Kidney (tissue), 14 donors: ENCODE data around the gene TMEM151A. TPM values are rescaled to one million over a fixed set of nuclear protein-coding genes. Genes with fewer than 3 reads are reported as not detected.

Experiments used
- DNase-seq, 5 donors: peaks; one replicate each; pipeline ENCODE4 v3.0.0-alpha.2; 2013 to 2020
- FAIRE-seq: peaks from 2 replicates; lab custom pipeline; 2012; peaks lifted over from hg19 to GRCh38; lab: Jason Lieb, UNC
- H3K27ac ChIP-seq, 2 donors: one replicate each; pipeline ENCODE4 v1.7.0; 2013; ENCODE audit warnings: low read depth in 2 of 2, low read length in 2 of 2, inconsistent platforms in 1 of 2
- H3K27me3 ChIP-seq: one replicate; pipeline ENCODE4 v1.7.1; 2013; ENCODE audit warnings: low read length, inconsistent platforms; ENCODE audit not compliant: control insufficient read depth, insufficient read depth
- H3K36me3 ChIP-seq, 3 donors: one replicate each; pipeline versions ENCODE4 v1.7.0 to v1.7.1; 2013; ENCODE audit warnings: low read length in 3 of 3, control low read depth in 1 of 3, inconsistent platforms in 1 of 3; ENCODE audit not compliant: insufficient read depth in 3 of 3, control insufficient read depth in 2 of 3
- H3K4me1 ChIP-seq, 3 donors: one replicate each; pipeline versions ENCODE4 v1.7.0 to v1.7.1; 2013; ENCODE audit warnings: low read length in 3 of 3, inconsistent platforms in 1 of 3, low read depth in 1 of 3; ENCODE audit not compliant: control insufficient read depth in 2 of 3, insufficient read depth in 2 of 3
- H3K4me3 ChIP-seq, 3 donors: one replicate each; pipeline versions ENCODE4 v1.7.0 to v1.8.1; 2013; ENCODE audit warnings: low read length in 3 of 3, control low read depth in 1 of 3, inconsistent platforms in 1 of 3
- H3K9ac ChIP-seq, 3 donors: one replicate each; pipeline versions ENCODE4 v1.7.0 to v1.7.1; 2013; ENCODE audit warnings: low read length in 3 of 3, control low read depth in 1 of 3, inconsistent platforms in 1 of 3
- H3K9me3 ChIP-seq, 3 donors: one replicate each; pipeline versions ENCODE4 v1.7.0 to v1.7.1; 2013; ENCODE audit warnings: low read length in 3 of 3, control low read depth in 1 of 3, inconsistent platforms in 1 of 3; ENCODE audit not compliant: control insufficient read depth in 2 of 3, insufficient read depth in 1 of 3
- CTCF ChIP-seq: IDR thresholded peaks from 3 replicates; pipeline ENCODE4 v1.5.1; 2012; ENCODE audit warnings: mild to moderate bottlenecking, moderate library complexity, borderline replicate concordance; ENCODE audit not compliant: insufficient read depth; ENCODE audit errors: extremely low read depth
- intact Hi-C: fragments of 100-400 bp; cut with DNase I; formaldehyde crosslinking; loops from one replicate; pipeline ENCODE4 v1.11.1; 2022
- polyA plus RNA-seq: library from polyadenylated mRNA; stranded (reverse); fragments of 350-450 nt; fragmentation: Illumina TruSeq; extraction: RNeasy Lipid Tissue Mini Kit (QIAGEN cat#74804); gene quantifications from one replicate; pipeline ENCODE4 v1.2.3, GENCODE V29; 2014; ENCODE audit warnings: low read depth, low replicate concordance; ENCODE audit not compliant: insufficient read depth
- total RNA-seq: library from RNA; stranded (reverse); fragmentation: NEBNext Ultra II Directional; extraction: Animal tissue kit (Norgen Biotek cat#: 25700); gene quantifications from one replicate; pipeline ENCODE4 v1.2.1, GENCODE V29; 2021
- donor health status: control.
- donor health status: control.
- donor health status: control.
- donor health status: control.
- donor health status: control.
- donor health status: DM: yes; HTN: yes; CAD: no.
- donor health status: Normal renal cell carcinoma (clear cell type).

The TMEM151A gene
- total and polyA plus RNA-seq, 2 donors from 2014 or later: 0.19 TPM; not detected in 1

DNA sequence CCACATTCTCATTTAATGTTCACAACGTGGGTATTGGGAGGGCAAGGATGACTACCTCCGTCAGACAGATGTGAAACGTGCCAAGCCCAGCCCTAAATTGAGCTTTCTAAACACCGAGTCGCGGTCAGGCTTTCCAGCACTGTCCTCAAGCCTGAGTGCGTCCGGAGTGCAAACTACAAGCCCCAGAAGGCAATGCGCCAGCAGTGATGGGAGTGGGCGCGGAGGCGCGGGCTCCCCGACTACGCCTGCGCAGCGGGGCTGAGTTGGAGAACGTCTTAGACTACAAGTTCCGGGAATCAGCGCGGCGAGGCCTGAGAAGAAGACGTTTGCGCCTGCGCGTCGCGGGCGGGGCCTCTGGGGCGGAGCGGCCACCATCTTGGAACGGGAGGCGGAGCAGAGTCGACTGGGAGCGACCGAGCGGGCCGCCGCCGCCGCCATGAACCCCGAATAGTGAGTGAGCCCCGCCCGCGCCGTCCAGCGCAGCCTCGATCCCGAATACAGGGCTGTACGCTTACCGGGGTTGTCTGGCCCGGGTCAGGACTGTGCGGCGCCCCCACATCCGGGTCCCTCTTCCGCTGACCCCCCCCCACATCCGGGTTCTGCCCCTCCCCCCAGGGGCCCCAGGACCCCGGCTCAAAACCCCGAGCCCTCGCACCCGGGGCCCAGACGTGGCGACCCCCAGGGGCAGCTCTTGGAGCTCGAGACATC is 23.3 kb upstream of the TMEM151A start, which contains the start of gene RAB1B:
Gene RAB1B, plus strand, starts transcription at position 396 of the 708 bp plus-strand sequence. Its CDS starts 41 bp downstream, at position 437.
- H3K9ac ChIP-seq: peak within 1 kb of the TSS; percentile 52 to 97 (median 95)
- TF ChIP-seq CTCF: no peak
- DNase-seq: peak; percentile 100
- peak within 1 kb of the TSS; percentile 75 to 92 (median 85) for H3K4me3 ChIP-seq
- H3K36me3 ChIP-seq: peaks cover 9 to 17% (median 17%) of the 10 kb centered on the region in 3 donors
- peak; percentile 54 for FAIRE-seq
- no peaks in the 10 kb centered on the region for H3K9me3 ChIP-seq
- H3K27me3 ChIP-seq: no peaks in the 10 kb centered on the region
- peaks cover 0 to 13% (median 6%) of the 10 kb centered on the region in 3 donors for H3K4me1 ChIP-seq
- H3K27ac ChIP-seq: peak within 1 kb of the TSS; percentile 98 to 99
- intact Hi-C loops: no loop called here

DNA sequence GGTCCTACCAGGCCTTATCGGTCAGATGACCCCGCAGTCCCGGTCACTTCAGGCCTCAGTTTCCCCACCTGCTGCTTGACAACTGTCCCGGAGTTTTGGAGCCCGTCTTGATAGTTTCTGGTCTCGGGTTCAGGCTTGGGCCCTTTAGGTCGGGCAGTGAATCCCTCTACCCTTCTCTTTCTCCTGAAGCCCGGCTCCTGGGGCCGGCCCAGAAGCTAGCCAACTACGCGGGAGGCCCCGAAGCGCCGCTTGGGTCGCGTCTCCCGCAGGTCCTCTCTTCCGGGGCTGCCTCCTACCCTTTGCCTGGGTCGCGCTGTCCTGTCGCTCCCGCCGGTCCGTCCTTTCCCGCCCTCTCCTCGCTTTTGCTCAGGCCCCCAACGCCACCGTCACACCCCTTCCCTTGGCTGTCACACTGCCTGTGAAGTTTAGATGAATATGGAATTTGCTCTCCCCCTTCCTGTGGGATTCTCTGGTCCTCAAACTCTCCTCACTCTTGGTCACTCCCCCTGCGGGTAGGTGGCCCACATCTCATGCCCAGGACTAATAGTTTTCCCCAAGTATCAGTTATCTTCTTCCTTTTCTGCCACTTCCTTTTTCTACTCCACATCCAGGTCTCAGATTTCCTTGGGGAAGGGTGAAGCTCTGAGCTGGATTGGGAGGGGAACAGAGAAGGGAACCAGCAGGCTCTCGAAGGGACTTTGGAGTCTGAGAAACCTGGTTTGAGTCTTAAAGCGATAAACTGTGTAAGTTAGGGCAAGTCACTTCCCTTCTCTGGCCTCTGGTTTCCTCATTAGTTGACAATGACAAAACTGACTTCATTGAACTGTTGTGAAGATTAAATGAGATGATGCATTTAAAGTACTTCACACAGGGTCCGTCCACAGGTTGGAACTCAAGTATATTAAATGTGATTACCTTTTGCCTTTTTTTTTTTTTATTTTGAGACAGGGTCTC is 22.5 kb upstream of the TMEM151A start:
- TF ChIP-seq CTCF: no peak
- Histone ChIP-seq H3K27me3 (no peaks in the 10 kb centered on the region), H3K27ac (peak overlapping the region; percentile 96 to 99), H3K9me3 (no peaks in the 10 kb centered on the region), H3K36me3 (peaks cover 16 to 25% (median 22%) of the 10 kb centered on the region in 3 donors), H3K9ac (peak overlapping the region; percentile 52 to 97 (median 95)), H3K4me3 (peak overlapping the region; percentile 75 to 92 (median 85)), H3K4me1 (peaks cover 0 to 13% (median 6%) of the 10 kb centered on the region in 3 donors)
- peak in 4 of 5 donors; percentile 31 to 83 (median 58) for DNase-seq
- no peak for FAIRE-seq
- intact Hi-C loops: no loop called here

- H3K9me3 ChIP-seq: no peaks in the 10 kb centered on the region
- no peaks in the 10 kb centered on the region for H3K27me3 ChIP-seq
- H3K9ac ChIP-seq: no peak overlapping the region
- H3K4me3 ChIP-seq: no peak overlapping the region
- H3K27ac ChIP-seq: no peak overlapping the region
- TF ChIP-seq CTCF: no peak
- H3K4me1 ChIP-seq: peaks cover 0 to 8% (median 6%) of the 10 kb centered on the region in 3 donors
- FAIRE-seq (no peak), DNase-seq (no peak)
- peaks cover 15 to 31% (median 24%) of the 10 kb centered on the region in 3 donors for H3K36me3 ChIP-seq
- intact Hi-C loops: loop anchor here (10.0 kb wide), 1 partner anchor 47 kb away; no protein-coding TSS in a partner anchor
Measured at GRCh38 chr11:66271816-66272215, 19.9 kb upstream of the TMEM151A start.
